Measurements from ENCODE around the gene EVX1. TPM values are rescaled to one million over a fixed set of nuclear protein-coding genes. Genes with fewer than 3 reads are reported as not detected.

Gene EVX1
- total RNA-seq, 2 experiments from 2014 or later = not detected

- TF ChIP-seq CTCF (IDR thresholded peaks at IDR 0.05) = peak; percentile 84
- peak; percentile 94 for DNase-seq
- ChIA-PET POLR2A (interaction anchor here (0.5 kb wide), 1 partner anchor 476 kb away, joined by 4 read pairs; no protein-coding TSS in a partner anchor), CTCF (interaction anchor here (0.6 to 3.2 kb wide), 68 partner anchors 9 to 900 kb away, joined by 3 to 42 read pairs (median 4); partner anchors contain the start of genes EVX1, HOXA10 and HOXA11)
- intact Hi-C loops (cut with micrococcal nuclease) = loop anchor here (5.0 kb wide), 3 partner anchors 39 to 586 kb away; partner anchors contain the start of gene HOXA7
- H3K4me3 Mint-ChIP-seq = no peak overlapping the region
- no peaks in the 10 kb centered on the region for H3K9me3 Mint-ChIP-seq
- peaks cover 78% of the 10 kb centered on the region for H3K27me3 Mint-ChIP-seq
- peaks cover 31% of the 10 kb centered on the region for H3K4me1 Mint-ChIP-seq (ENCODE audit: low read depth)
- peak; percentile 32 for ATAC-seq
- H3K27ac Mint-ChIP-seq = no peak overlapping the region
- H3K36me3 Mint-ChIP-seq (ENCODE audit: low read depth) = no peaks in the 10 kb centered on the region
These were observed 46.3 kb upstream of the EVX1 start for GRCh38 chr7:27196287-27196767.

GRCh38 chr7:27197137-27198042, 45.2 kb upstream of the EVX1 start:
- intact Hi-C loops (cut with micrococcal nuclease) = loop anchor here (5.0 kb wide), 3 partner anchors 40 to 585 kb away; partner anchors contain the start of gene HOXA7
- Mint-ChIP-seq H3K36me3 (ENCODE audit: low read depth) (no peaks in the 10 kb centered on the region), H3K4me1 (ENCODE audit: low read depth) (peaks cover 32% of the 10 kb centered on the region), H3K27ac (no peak overlapping the region), H3K27me3 (peaks cover 78% of the 10 kb centered on the region), H3K9me3 (no peaks in the 10 kb centered on the region), H3K4me3 (no peak overlapping the region)
- TF ChIP-seq CTCF (IDR thresholded peaks at IDR 0.05) = no peak
- CTCF ChIA-PET = interaction anchor here (2.1 to 2.3 kb wide), 2 partner anchors 14 to 47 kb away, joined by 6 to 7 read pairs; no protein-coding TSS in a partner anchor
- DNase-seq (no peak), ATAC-seq (no peak)
- POLR2A ChIA-PET = no interaction called here

GRCh38 chr7:27198138-27198841, 44.3 kb upstream of the EVX1 start:
- intact Hi-C loops (cut with micrococcal nuclease) = loop anchor here (5.0 kb wide), 3 partner anchors 41 to 584 kb away; partner anchors contain the start of gene HOXA7
- CTCF ChIA-PET = interaction anchor here (0.9 to 2.8 kb wide), 12 partner anchors 8 to 896 kb away, joined by 3 to 8 read pairs (median 4); partner anchors contain the start of gene EVX1
- H3K9me3 Mint-ChIP-seq = no peaks in the 10 kb centered on the region
- no peaks in the 10 kb centered on the region for H3K36me3 Mint-ChIP-seq (ENCODE audit: low read depth)
- no peak overlapping the region for H3K27ac Mint-ChIP-seq
- no peak overlapping the region for H3K4me3 Mint-ChIP-seq
- DNase-seq = no peak
- TF ChIP-seq CTCF (IDR thresholded peaks at IDR 0.05) = no peak
- H3K27me3 Mint-ChIP-seq = peaks cover 81% of the 10 kb centered on the region
- H3K4me1 Mint-ChIP-seq (ENCODE audit: low read depth) = peaks cover 33% of the 10 kb centered on the region
- POLR2A ChIA-PET = interaction anchor here (1.4 kb wide), 1 partner anchor 13 kb away, joined by 5 read pairs; the partner anchor contains the start of gene HOXA11
- no peak for ATAC-seq

GRCh38 chr7:27198871-27199801, 43.5 kb upstream of the EVX1 start:
- H3K27ac Mint-ChIP-seq = no peak overlapping the region

More at GRCh38 chr7:27198871-27199801, 43.5 kb upstream of the EVX1 start:
- Mint-ChIP-seq H3K4me1 (ENCODE audit: low read depth) (peaks cover 28% of the 10 kb centered on the region), H3K4me3 (peak overlapping the region; percentile 53), H3K36me3 (ENCODE audit: low read depth) (no peaks in the 10 kb centered on the region), H3K9me3 (no peaks in the 10 kb centered on the region), H3K27me3 (peaks cover 80% of the 10 kb centered on the region)
- ATAC-seq (peak; percentile 11), DNase-seq (no peak)
- no peak for TF ChIP-seq CTCF (IDR thresholded peaks at IDR 0.05)
- ChIA-PET CTCF (interaction anchor here (0.9 to 2.8 kb wide), 13 partner anchors 9 to 895 kb away, joined by 3 to 8 read pairs (median 4); partner anchors contain the start of gene EVX1), POLR2A (interaction anchor here (1.4 kb wide), 1 partner anchor 14 kb away, joined by 5 read pairs; the partner anchor contains the start of gene HOXA11)
- intact Hi-C loops (cut with micrococcal nuclease) = loop anchor here (5.0 kb wide), 3 partner anchors 42 to 583 kb away; partner anchors contain the start of gene HOXA7
